GM23248 (cell line): ENCODE data around the gene WDR91.
"Not testable (repeated sequence)": the region's sequence is repeated elsewhere in the genome, so short reads cannot be mapped to it uniquely, and the experiment has no call there.

Source experiments
- EZH2 ChIP-seq: fragments of 200-600 bp; sonication (generic); IDR thresholded peaks from 2 replicates; pipeline ENCODE4 v1.6.1; 2018; ENCODE audit warnings: antibody characterized with exemption, mild to moderate bottlenecking; ENCODE audit not compliant: insufficient read depth, poor library complexity, severe bottlenecking
- EZH2phosphoT487 ChIP-seq: fragments of 200-600 bp; sonication (generic); IDR thresholded peaks from 2 replicates; pipeline ENCODE4 v1.6.1; 2018; ENCODE audit warnings: antibody characterized with exemption, moderate library complexity, mild to moderate bottlenecking, low read depth; ENCODE audit not compliant: insufficient read depth

DNA sequence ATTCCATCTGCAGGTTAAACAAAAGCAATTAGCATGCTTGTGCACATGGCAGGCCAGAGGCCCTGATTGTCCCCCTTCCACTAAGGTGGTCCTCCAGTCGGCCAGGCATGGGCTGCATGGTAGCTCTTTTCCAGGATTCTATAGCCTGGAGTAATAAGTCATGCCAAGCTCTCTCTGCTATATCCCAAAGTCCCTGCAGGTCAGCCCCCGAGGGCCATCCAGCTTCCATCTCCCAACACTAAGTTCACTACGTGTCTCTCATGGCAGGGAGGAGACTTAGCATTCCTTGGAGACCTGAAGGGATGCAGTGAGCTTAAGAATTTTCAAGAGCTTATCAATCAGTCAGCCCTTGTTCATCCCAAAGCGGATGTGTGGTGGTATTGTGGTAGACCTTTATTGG lies 37.4 kb downstream of the WDR91 start:
- not testable (repeated sequence) for TF ChIP-seq EZH2, EZH2phosphoT487
